Thoracic aorta (tissue), 2 donors: ENCODE data around the gene KCNK7. TPM values are rescaled to one million over a fixed set of nuclear protein-coding genes. Genes with fewer than 3 reads are reported as not detected.
A peak's percentile ranks its signal among the peaks of the same experiment; 100 is the strongest.

Source experiments
- ATAC-seq: fragments of 150-250 bp; one replicate; pipeline ENCODE4 v1.8.0; 2017; ENCODE audit warnings: low read depth; ENCODE audit not compliant: insufficient number of reproducible peaks, low FRiP score
- DNase-seq: peaks from one replicate; pipeline ENCODE4 v3.0.0-alpha.2; 2020; ENCODE audit warnings: low spot score
- H3K27ac ChIP-seq, 2 donors: fragments of 200-600 bp; sonication (generic); 1 replicate in 1 of 2; 2 replicates in 1 of 2; pipeline ENCODE4 v1.5.1; 2016; ENCODE audit warnings: mild to moderate bottlenecking in 2 of 2, moderate library complexity in 2 of 2
- H3K27me3 ChIP-seq: fragments of 200-600 bp; sonication (generic); replicated peaks from 2 replicates; pipeline ENCODE4 v1.6.0; 2016; ENCODE audit warnings: mild to moderate bottlenecking; ENCODE audit not compliant: insufficient read depth
- H3K36me3 ChIP-seq: fragments of 200-600 bp; sonication (generic); one replicate; pipeline ENCODE4 v1.5.1; 2016
- H3K4me1 ChIP-seq, 2 donors: fragments of 200-600 bp; sonication (generic); 1 replicate in 1 of 2; 2 replicates in 1 of 2; pipeline versions ENCODE4 v1.5.1 to v1.6.0; 2016; ENCODE audit warnings: low read depth in 2 of 2, mild to moderate bottlenecking in 1 of 2; ENCODE audit not compliant: control insufficient read depth in 1 of 2
- H3K4me3 ChIP-seq: fragments of 200-600 bp; sonication (generic); 2 replicates; pipeline ENCODE4 v1.5.1; 2016; ENCODE audit warnings: mild to moderate bottlenecking
- H3K9me3 ChIP-seq: fragments of 200-600 bp; sonication (generic); 2 replicates; pipeline ENCODE4 v1.5.1; 2016
- CTCF ChIP-seq: fragments of 200-600 bp; sonication (generic); IDR thresholded peaks from one replicate; pipeline ENCODE4 v1.5.1; 2019; ENCODE audit warnings: antibody characterized with exemption
- total RNA-seq, 2 donors: library from RNA; depleted of rRNA; stranded (reverse); fragments of >200 nt; gene quantifications; one replicate each; pipeline versions ENCODE4 v1.1.0 to v1.2.3, GENCODE V29; 2016

Gene KCNK7
- total RNA-seq, 2 donors from 2014 or later: 0.95 TPM; not detected in 1

- Histone ChIP-seq H3K36me3 (no peaks in the 10 kb centered on the region), H3K4me3 (no peak overlapping the region), H3K27ac (no peak overlapping the region), H3K4me1 (peaks cover 23 to 61% of the 10 kb centered on the region in 2 donors), H3K9me3 (no peaks in the 10 kb centered on the region), H3K27me3 (no peaks in the 10 kb centered on the region)
- ATAC-seq: no peak
- TF ChIP-seq CTCF: no peak
- DNase-seq: no peak
These were observed 32.8 kb downstream of the KCNK7 start for GRCh38 chr11:65562788-65563187.

- Histone ChIP-seq H3K36me3 (no peaks in the 10 kb centered on the region), H3K4me3 (no peak overlapping the region), H3K9me3 (no peaks in the 10 kb centered on the region), H3K4me1 (peaks cover 23 to 58% of the 10 kb centered on the region in 2 donors), H3K27me3 (no peaks in the 10 kb centered on the region), H3K27ac (peak overlapping the region; percentile 96 to 99)
- ATAC-seq: no peak
- TF ChIP-seq CTCF: no peak
- no peak for DNase-seq
These were observed 33.6 kb downstream of the KCNK7 start for GRCh38 chr11:65562020-65562419.

GRCh38 chr11:65560555-65561418, 34.8 kb downstream of the KCNK7 start:
- H3K9me3 ChIP-seq: no peaks in the 10 kb centered on the region
- H3K36me3 ChIP-seq: no peaks in the 10 kb centered on the region
- ATAC-seq (no peak), DNase-seq (peak; percentile 17)
- no peak for TF ChIP-seq CTCF
- peak overlapping the region; percentile 13 for H3K4me3 ChIP-seq
- H3K27ac ChIP-seq: peak overlapping the region; percentile 96 to 99
- H3K4me1 ChIP-seq: peaks cover 28 to 58% of the 10 kb centered on the region in 2 donors
- H3K27me3 ChIP-seq: no peaks in the 10 kb centered on the region

DNA sequence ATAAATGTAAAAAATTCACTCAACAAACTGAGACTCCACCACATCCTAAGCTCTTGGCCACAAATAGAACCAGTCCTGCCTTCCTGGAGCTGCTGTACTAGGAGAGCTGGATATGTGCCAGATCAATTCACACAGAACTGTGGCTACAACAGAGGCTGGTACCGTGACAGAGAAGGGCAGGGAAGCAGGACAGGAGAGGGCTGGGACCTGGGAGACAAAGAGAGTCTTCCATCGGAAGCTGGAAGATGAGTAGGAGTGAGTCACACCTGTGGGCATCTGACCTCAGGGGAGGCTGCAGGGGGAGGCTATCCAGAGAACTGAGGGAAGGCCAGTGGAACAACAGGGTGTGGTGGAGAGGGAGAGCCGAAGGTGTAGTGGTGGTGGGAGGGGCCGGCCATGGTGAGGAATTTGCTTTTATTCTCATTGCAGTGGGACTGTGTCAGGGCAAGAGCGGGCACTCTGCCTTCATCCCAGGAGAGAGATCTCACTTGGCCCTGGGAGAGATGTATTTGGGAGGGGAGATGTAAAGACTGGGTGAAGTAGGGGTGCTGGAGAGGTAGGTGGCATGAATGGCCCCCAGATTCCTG, 35.6 kb downstream of the KCNK7 start:
- Histone ChIP-seq H3K4me3 (peak overlapping the region; percentile 13), H3K27me3 (no peaks in the 10 kb centered on the region), H3K36me3 (no peaks in the 10 kb centered on the region), H3K27ac (peak overlapping the region; percentile 96 to 99), H3K9me3 (no peaks in the 10 kb centered on the region), H3K4me1 (peaks cover 36 to 60% of the 10 kb centered on the region in 2 donors)
- no peak for ATAC-seq
- DNase-seq: peak; percentile 30
- TF ChIP-seq CTCF: no peak

DNA sequence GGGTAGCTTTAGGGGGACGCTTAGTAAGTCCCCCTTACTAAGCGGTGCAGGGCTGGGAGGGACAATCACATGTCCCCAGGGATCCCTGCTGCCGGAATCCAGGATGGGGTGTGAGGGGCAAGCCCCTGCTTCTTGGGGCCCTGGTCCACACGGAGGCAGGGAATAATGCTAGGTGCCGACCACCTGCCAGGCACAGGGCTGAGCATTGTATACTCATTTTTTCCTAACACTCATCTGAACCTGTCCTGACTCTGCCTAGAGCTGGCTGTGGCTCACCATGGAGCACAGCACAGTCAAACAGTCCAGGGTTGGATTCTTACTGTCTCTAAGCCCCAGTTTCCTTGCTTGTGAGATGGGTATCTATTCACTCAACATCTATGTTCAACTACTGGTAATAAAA, 36.1 kb downstream of the KCNK7 start:
- no peaks in the 10 kb centered on the region for H3K27me3 ChIP-seq
- ATAC-seq (no peak), DNase-seq (no peak)
- peak overlapping the region; percentile 96 to 99 for H3K27ac ChIP-seq
- no peak for TF ChIP-seq CTCF
- peaks cover 39 to 65% of the 10 kb centered on the region in 2 donors for H3K4me1 ChIP-seq
- no peaks in the 10 kb centered on the region for H3K9me3 ChIP-seq
- H3K4me3 ChIP-seq: peak overlapping the region; percentile 80
- no peaks in the 10 kb centered on the region for H3K36me3 ChIP-seq
